Measurements from ENCODE around the gene CCDC92.

GRCh38 chr12:123986374-123986965 lies 13.8 kb upstream of the CCDC92 start:
- no peak for TF ChIP-seq POLR2A (IDR thresholded peaks at IDR 0.05)
- TF ChIP-seq, protein P1, sequence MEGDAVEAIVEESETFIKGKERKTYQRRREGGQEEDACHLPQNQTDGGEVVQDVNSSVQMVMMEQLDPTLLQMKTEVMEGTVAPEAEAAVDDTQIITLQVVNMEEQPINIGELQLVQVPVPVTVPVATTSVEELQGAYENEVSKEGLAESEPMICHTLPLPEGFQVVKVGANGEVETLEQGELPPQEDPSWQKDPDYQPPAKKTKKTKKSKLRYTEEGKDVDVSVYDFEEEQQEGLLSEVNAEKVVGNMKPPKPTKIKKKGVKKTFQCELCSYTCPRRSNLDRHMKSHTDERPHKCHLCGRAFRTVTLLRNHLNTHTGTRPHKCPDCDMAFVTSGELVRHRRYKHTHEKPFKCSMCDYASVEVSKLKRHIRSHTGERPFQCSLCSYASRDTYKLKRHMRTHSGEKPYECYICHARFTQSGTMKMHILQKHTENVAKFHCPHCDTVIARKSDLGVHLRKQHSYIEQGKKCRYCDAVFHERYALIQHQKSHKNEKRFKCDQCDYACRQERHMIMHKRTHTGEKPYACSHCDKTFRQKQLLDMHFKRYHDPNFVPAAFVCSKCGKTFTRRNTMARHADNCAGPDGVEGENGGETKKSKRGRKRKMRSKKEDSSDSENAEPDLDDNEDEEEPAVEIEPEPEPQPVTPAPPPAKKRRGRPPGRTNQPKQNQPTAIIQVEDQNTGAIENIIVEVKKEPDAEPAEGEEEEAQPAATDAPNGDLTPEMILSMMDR (IDR thresholded peaks at IDR 0.05), result no peak
